Colon (tissue), 2 donors: ENCODE results near the gene AGPAT3.

Experiments used
- FAIRE-seq: peaks from 2 replicates; lab custom pipeline; 2012; peaks lifted over from hg19 to GRCh38; lab: Jason Lieb, UNC
- donor health status: control.
- donor health status: control.

The AGPAT3 gene

GRCh38 chr21:43997766-43998742, 133.0 kb downstream of the AGPAT3 start:
- FAIRE-seq = no peak

GRCh38 chr21:44000360-44000759, 135.3 kb downstream of the AGPAT3 start:
- no peak for FAIRE-seq

- no peak for FAIRE-seq
These were observed 137.5 kb downstream of the AGPAT3 start for GRCh38 chr21:44002511-44002910.

- FAIRE-seq = no peak
These were observed 138.4 kb downstream of the AGPAT3 start for GRCh38 chr21:44003307-44003966.

- FAIRE-seq = no peak
These were observed 140.0 kb downstream of the AGPAT3 start for GRCh38 chr21:44005071-44005470.

- FAIRE-seq = no peak
These were observed 140.6 kb downstream of the AGPAT3 start for GRCh38 chr21:44005593-44005992.

- no peak for FAIRE-seq
These were observed 141.1 kb downstream of the AGPAT3 start for GRCh38 chr21:44006017-44006619.

- no peak for FAIRE-seq
These were observed 141.6 kb downstream of the AGPAT3 start for GRCh38 chr21:44006656-44007055.

- FAIRE-seq = no peak
These were observed 145.4 kb downstream of the AGPAT3 start for GRCh38 chr21:44010429-44010828.

- FAIRE-seq = no peak
These were observed 146.1 kb downstream of the AGPAT3 start for GRCh38 chr21:44011123-44011522.

GRCh38 chr21:44011579-44012473, 146.8 kb downstream of the AGPAT3 start, which contains the start of gene TRAPPC10:
TRAPPC10 (plus strand) TSS chr21:44012309; CDS start chr21:44012494, 185 bp downstream.
- FAIRE-seq = no peak

- no peak for FAIRE-seq
These were observed 147.7 kb downstream of the AGPAT3 start for GRCh38 chr21:44012474-44013379.

GRCh38 chr21:44013380-44014088, 148.5 kb downstream of the AGPAT3 start:
- FAIRE-seq = no peak

- no peak for FAIRE-seq
These were observed 152.6 kb downstream of the AGPAT3 start for GRCh38 chr21:44017601-44018000.

GRCh38 chr21:44018127-44018526, 153.1 kb downstream of the AGPAT3 start:
- FAIRE-seq = no peak

GRCh38 chr21:44018813-44019567, 154.0 kb downstream of the AGPAT3 start:
- no peak for FAIRE-seq

- no peak for FAIRE-seq
These were observed 154.5 kb downstream of the AGPAT3 start for GRCh38 chr21:44019568-44019958.

GRCh38 chr21:44020551-44020950, 155.5 kb downstream of the AGPAT3 start:
- no peak for FAIRE-seq

GRCh38 chr21:44021064-44021463, 156.0 kb downstream of the AGPAT3 start:
- FAIRE-seq = no peak
